Putamen (tissue), 1 donor: ENCODE results near the gene ZNF580.

Source experiments
- DNase-seq: peaks from one replicate; pipeline ENCODE4 v3.0.0-alpha.2; 2016; ENCODE audit warnings: low spot score

ZNF580 gene

DNA sequence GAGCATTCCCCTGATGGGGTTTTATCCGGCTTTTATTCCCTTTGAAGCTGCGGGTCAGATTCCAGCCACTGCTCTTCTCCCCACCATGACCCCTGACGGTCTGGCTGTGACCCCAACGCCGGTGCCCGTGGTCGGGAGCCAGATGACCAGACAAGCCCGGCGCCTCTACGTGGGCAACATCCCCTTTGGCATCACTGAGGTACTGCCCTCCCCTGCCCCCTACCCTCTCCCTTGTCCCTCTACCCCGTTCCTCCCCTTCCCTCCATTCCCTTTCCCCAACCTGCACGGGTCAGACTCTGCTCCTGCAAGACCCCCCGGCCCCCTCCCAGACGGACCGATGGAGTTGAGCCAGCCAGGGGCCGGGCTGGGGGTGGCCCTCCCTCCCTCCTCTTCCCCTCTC is 20.2 kb downstream of the ZNF580 start:
- no peak for DNase-seq

- no peak for DNase-seq
Observed at GRCh38 chr19:55661826-55662225, 21.0 kb downstream of the ZNF580 start.

- DNase-seq = no peak
Observed at GRCh38 chr19:55663846-55664536, 23.2 kb downstream of the ZNF580 start.

DNA sequence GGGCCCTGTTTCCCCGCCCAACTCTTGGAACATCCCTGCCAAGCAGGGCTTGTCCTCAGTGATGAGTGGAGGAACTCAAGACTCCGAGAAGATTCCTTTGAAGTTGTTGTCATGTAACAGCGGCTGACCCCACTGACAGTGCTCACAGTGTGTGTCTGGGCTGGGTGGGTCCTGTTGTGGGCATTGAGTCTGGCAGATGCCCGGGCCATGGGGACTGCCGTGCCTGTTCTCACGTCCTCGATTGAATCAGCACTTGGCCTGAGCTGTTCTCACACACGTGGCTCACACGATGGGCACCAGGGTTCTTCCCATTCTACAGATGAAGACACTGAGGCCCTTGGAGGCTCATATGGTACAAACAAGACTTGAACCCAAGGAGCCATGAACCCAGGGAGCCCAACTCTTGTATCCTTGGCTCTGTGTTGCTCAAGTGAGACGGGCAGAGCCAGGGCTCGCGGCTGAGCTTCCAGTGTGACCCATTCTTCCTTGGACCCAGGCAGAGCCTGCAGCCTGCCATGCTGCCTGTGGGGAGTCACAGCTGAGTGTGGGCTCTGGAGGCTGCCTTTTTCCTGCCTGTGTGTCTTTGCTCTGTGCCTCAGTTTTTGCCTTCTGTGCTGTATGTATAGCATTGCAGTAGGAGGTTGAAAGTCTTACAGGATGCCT is 25.7 kb downstream of the ZNF580 start:
- DNase-seq = no peak

DNA sequence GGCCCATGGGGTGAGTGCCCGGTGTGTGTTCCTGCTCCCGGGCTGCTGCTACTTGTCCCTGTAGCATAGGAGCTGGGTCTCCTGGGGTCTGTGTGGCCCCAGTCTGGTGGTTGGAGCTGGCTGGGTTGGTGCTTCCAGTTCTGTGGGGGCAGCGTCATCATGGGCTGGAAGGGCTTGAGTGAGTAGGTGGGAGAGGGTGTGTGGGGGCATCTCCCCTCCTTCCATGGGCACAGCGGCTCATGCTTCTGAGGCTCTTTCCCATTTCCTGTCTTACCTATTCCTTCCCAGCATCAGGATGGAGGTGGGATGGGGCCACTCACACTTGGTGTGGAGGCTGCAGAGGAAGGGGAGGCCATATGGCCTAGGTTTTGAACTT is 26.2 kb downstream of the ZNF580 start:
- DNase-seq = no peak

DNA sequence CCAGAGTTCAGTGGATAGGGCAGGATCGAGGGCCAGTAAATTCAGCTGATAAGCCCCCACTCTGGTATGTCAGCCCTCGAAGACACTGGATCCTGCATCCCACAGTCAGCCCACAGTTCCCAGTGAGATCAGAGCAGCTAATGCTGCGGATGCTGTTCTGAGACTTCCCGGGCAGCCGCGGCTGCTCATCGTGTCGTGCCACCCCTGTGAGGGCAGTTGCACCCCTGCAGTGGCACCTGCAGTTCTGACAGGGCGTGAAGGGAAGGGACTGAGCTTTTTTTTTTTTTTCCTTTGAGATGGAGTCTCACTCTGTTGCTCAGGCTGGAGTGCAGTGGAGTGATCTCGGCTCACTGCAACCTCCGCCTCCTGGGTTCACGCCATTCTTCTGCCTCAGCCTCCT is 26.7 kb downstream of the ZNF580 start:
- no peak for DNase-seq

DNA sequence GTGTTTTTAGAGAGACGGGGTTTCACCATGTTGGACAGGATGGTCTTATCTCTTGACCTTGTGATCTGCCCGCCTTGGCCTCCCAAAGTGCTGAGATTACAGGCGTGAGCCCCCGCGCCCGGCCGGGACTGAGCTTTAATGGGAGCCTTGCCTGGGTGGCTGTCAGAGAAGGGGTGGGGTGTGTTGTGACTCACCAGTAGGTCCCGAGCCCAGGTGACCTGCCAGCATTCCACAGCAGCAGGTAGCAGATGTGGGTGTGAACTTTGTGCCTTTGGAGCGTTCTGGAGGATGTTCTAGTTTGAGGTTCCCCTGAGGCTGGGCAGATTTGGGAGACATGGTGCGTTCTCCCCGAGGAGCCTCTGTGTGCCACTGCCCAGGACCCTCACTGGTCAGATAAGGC is 27.2 kb downstream of the ZNF580 start:
- peak; percentile 53 for DNase-seq

- no peak for DNase-seq
Observed at GRCh38 chr19:55668603-55669348, 28.0 kb downstream of the ZNF580 start.

GRCh38 chr19:55669418-55670279 is 28.8 kb downstream of the ZNF580 start:
- peak; percentile 78 for DNase-seq

- no peak for DNase-seq
Observed at GRCh38 chr19:55670280-55671053, 29.7 kb downstream of the ZNF580 start.

DNA sequence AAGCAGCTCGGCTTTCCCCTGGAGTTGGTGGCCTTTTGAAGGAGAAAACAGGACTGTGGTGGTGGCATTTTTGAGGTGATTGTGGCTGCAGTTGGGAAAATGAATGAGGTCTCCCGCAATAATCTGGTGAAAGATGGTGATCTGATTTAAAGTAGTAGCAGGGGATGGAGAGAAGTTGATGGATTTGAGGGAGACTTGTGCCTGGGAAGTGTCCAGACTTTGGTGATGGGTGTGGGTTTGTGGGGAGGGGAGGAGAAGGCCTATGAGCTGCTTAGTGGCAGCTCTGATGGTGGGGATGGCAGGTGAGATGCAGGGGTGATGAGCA is 30.2 kb downstream of the ZNF580 start:
- DNase-seq = no peak

DNA sequence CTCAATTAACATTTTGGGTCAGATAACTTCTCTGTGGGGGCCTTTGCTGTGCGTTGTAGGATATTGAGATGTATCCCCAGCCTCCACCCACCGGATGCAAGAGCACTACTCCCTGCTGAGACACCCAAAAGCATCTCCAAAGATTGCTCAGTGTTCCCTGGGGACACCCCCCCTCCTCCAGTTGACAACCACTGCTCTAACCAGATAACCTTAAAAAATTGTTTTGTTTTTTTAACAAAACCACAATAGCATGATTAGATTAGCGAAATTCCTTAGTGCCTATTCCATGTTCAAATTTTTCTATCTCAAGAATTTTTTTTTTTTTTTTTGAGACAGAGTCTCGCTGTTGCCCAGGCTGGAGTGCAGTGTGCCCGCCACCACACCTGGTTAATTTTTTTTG is 31.6 kb downstream of the ZNF580 start:
- DNase-seq = no peak

DNA sequence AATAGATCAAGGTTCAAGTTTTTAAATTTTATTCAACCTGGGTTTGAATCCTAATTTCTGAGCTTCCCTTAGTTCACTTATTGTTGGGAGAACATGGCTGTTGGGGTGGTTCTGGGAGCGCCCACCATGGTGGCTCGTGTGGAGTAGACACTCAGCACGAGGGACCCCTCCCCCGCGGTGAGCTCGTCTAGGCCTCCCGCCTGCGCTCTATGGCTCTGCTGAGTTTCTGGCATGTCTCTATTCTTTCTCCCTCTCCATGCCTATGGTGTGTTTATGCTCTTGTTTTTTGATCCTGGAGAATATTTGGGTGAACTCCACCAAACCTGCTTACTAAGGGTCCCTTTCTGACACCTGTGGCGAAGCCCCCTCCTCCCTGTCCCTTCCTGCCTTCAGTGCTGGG is 32.7 kb downstream of the ZNF580 start:
- no peak for DNase-seq

DNA sequence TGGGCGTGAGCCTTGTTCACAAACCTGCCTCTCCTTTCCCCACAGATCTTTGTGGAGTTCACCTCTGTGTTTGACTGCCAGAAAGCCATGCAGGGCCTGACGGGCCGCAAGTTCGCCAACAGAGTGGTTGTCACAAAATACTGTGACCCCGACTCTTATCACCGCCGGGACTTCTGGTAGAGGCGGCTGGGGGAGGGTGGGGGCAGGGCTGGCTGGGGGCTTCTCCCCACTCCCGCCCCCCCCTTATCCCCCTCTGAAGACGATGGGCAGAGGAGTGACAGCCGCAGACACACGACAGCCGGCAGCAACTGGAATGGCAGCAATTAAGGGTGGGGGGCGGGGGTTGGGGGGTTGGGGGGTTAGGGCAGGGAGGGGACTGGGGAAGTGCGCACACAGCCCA is 33.1 kb downstream of the ZNF580 start:
- no peak for DNase-seq

- no peak for DNase-seq
Observed at GRCh38 chr19:55674459-55674840, 33.6 kb downstream of the ZNF580 start.

- DNase-seq = peak; percentile 95
Observed at GRCh38 chr19:55674841-55675660, 34.2 kb downstream of the ZNF580 start, which contains the start of gene EPN1. TSS of gene EPN1 (plus strand) at chr19:55675226. CDS start at chr19:55678628, 3,402 bp downstream.

GRCh38 chr19:55675661-55676354 is 35.0 kb downstream of the ZNF580 start:
- DNase-seq = no peak

DNA sequence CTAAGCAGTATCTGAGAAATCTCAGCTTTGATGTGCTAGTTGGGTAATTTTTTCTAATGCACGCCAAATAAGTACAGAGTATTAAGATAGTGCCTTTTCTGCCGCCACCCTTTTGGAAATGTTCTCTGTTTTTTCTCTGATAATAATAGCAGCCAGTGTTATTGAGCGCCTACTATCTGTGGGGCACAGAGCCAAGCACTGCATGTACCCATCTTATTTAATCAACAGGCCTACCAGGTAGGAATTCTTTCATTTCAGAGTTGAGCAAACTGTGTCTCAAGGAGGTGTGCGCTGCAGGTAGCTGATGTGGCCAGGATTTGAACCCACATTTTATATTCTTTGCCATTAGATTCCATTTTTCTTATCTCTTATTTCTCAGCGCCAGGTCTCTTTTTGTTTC is 35.6 kb downstream of the ZNF580 start:
- peak; percentile 34 for DNase-seq

GRCh38 chr19:55676889-55677505 is 36.2 kb downstream of the ZNF580 start:
- DNase-seq = no peak
